CD4-positive, CD25-positive, alpha-beta regulatory T cell (primary cell): Measurements from ENCODE around the gene MIEF1. TPM values are rescaled to one million over a fixed set of nuclear protein-coding genes. Genes with fewer than 3 reads are reported as not detected.
"Not testable (repeated sequence)": the region's sequence is repeated elsewhere in the genome, so short reads cannot be mapped to it uniquely, and the experiment has no call there.

Experiments
- ATAC-seq, 2 donors: fragments of 150-1000 bp; cut with Tn5 transposase; one replicate each; pipeline ENCODE4 v1.10.0; 2021; ENCODE audit warnings: low read depth in 2 of 2, moderate number of reproducible peaks in 2 of 2, moderate library complexity in 1 of 2
- DNase-seq, 3 donors: peaks; one replicate each; pipeline versions ENCODE4 v3.0.0 to v3.0.0-alpha.2; 2012 to 2022; ENCODE audit warnings: mixed read lengths in 1 of 3
- H3K27ac ChIP-seq: one replicate; pipeline ENCODE4 v1.7.0; 2013; ENCODE audit warnings: mild to moderate bottlenecking, low read length; ENCODE audit not compliant: insufficient read depth, poor library complexity, severe bottlenecking
- H3K27me3 ChIP-seq: one replicate; pipeline ENCODE4 v1.7.0; 2013; ENCODE audit warnings: low read length; ENCODE audit not compliant: control insufficient read depth, insufficient read depth
- H3K36me3 ChIP-seq: one replicate; pipeline ENCODE4 v1.7.0; 2013; ENCODE audit warnings: mild to moderate bottlenecking, low read length, moderate library complexity; ENCODE audit not compliant: control insufficient read depth, insufficient read depth
- H3K4me1 ChIP-seq: 2 replicates; pipeline ENCODE4 v1.7.0; 2013; ENCODE audit warnings: mild to moderate bottlenecking, low read length; ENCODE audit not compliant: insufficient read depth, control insufficient read depth, poor library complexity, severe bottlenecking
- H3K4me3 ChIP-seq: one replicate; pipeline ENCODE4 v1.7.0; 2013; ENCODE audit warnings: low read depth, mild to moderate bottlenecking, low read length, moderate library complexity
- H3K9me3 ChIP-seq, 2 experiments: 1 replicate in 1 of 2; 2 replicates in 1 of 2; pipeline ENCODE4 v1.7.0; 2013; ENCODE audit warnings: low read length in 2 of 2, mild to moderate bottlenecking in 1 of 2, moderate library complexity in 1 of 2; ENCODE audit not compliant: control insufficient read depth in 2 of 2
- H3K27ac Mint-ChIP-seq, 3 donors: one replicate each; pipeline ENCODE4 v1.8.0; 2020 to 2022; ENCODE audit warnings: mild to moderate bottlenecking in 3 of 3, mixed read lengths in 3 of 3, moderate library complexity in 2 of 3
- H3K27me3 Mint-ChIP-seq: one replicate; pipeline ENCODE4 v1.8.0; 2022; ENCODE audit warnings: mild to moderate bottlenecking, mixed read lengths
- H3K36me3 Mint-ChIP-seq: one replicate; pipeline ENCODE4 v1.8.0; 2020; ENCODE audit warnings: mixed read lengths
- H3K4me1 Mint-ChIP-seq, 4 donors: one replicate each; pipeline ENCODE4 v1.8.0; 2020 to 2022; ENCODE audit warnings: mixed read lengths in 4 of 4, mild to moderate bottlenecking in 1 of 4
- H3K4me3 Mint-ChIP-seq, 4 donors: one replicate each; pipeline ENCODE4 v1.8.0; 2020 to 2022; ENCODE audit warnings: mild to moderate bottlenecking in 4 of 4, mixed read lengths in 4 of 4, moderate library complexity in 3 of 4
- H3K9me3 Mint-ChIP-seq, 7 donors: one replicate each; pipeline ENCODE4 v1.8.0; 2020 to 2022; ENCODE audit warnings: mixed read lengths in 7 of 7, mild to moderate bottlenecking in 3 of 7, moderate library complexity in 2 of 7
- polyA plus RNA-seq, 4 donors: library from polyadenylated mRNA; unstranded; fragments of 300-500 nt; fragmentation: Illumina TruSeq; gene quantifications; one replicate each; pipeline ENCODE4 v1.2.3, GENCODE V29; 2021
- total RNA-seq: library from RNA; stranded (reverse); gene quantifications from one replicate; pipeline ENCODE4 v1.2.3, GENCODE V29; 2022

The MIEF1 gene
- total and polyA plus RNA-seq, 5 donors from 2014 or later = 16.0 to 39.8 (median 28.9) TPM

GRCh38 chr22:39503630-39504029 is 1.5 kb downstream of the MIEF1 start:
- Mint-ChIP-seq H3K36me3 (peaks cover 28% of the 10 kb centered on the region), H3K27me3 (no peaks in the 10 kb centered on the region), H3K9me3 (peaks cover 0 to 2% (median 0%) of the 10 kb centered on the region in 7 donors), H3K27ac (peak overlapping the region in 1 of 3 donors; percentile 91), H3K4me1 (peaks cover 5 to 52% (median 36%) of the 10 kb centered on the region in 4 donors), H3K4me3 (peak overlapping the region; percentile 88 to 99 (median 96))
- ATAC-seq (no peak), DNase-seq (no peak)
- Histone ChIP-seq H3K27ac (no peak overlapping the region), H3K27me3 (no peaks in the 10 kb centered on the region), H3K36me3 (peaks cover 42% of the 10 kb centered on the region), H3K4me1 (peaks cover 35% of the 10 kb centered on the region), H3K4me3 (peak overlapping the region; percentile 90), H3K9me3 (no peaks in the 10 kb centered on the region)

DNA sequence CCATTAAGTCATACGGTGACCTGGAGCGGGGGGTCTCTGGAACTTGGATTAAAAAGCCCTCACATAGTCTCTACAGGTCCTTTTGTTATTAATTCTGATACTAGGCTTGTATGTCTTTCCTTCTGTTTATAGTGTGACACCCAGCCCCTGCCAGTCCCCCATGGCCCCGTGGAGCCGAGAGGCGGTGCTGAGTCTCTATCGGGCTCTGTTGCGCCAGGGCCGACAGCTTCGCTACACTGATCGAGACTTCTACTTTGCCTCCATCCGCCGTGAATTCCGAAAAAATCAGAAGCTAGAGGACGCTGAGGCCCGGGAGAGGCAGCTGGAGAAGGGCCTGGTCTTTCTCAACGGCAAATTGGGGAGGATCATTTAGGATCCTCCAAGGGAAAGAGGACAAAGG is 2.0 kb downstream of the MIEF1 start:
- Mint-ChIP-seq H3K27ac (peak overlapping the region in 1 of 3 donors; percentile 91), H3K36me3 (peaks cover 29% of the 10 kb centered on the region), H3K4me3 (peak overlapping the region; percentile 21 to 97 (median 91)), H3K27me3 (no peaks in the 10 kb centered on the region), H3K9me3 (peaks cover 0 to 2% (median 0%) of the 10 kb centered on the region in 7 donors), H3K4me1 (peaks cover 6 to 54% (median 37%) of the 10 kb centered on the region in 4 donors)
- peaks cover 46% of the 10 kb centered on the region for H3K36me3 ChIP-seq
- H3K4me1 ChIP-seq = peaks cover 35% of the 10 kb centered on the region
- DNase-seq (no peak), ATAC-seq (no peak)
- no peaks in the 10 kb centered on the region for H3K27me3 ChIP-seq
- H3K9me3 ChIP-seq = no peaks in the 10 kb centered on the region
- no peak overlapping the region for H3K27ac ChIP-seq
- H3K4me3 ChIP-seq = peak overlapping the region; percentile 90

- DNase-seq, H3K4me3 ChIP-seq, H3K4me3 Mint-ChIP-seq, H3K9me3 Mint-ChIP-seq, ATAC-seq, H3K27me3 ChIP-seq, H3K27ac ChIP-seq, H3K9me3 ChIP-seq, H3K27me3 Mint-ChIP-seq: not testable (repeated sequence)
- H3K36me3 Mint-ChIP-seq = peaks cover 46% of the 10 kb centered on the region
- H3K27ac Mint-ChIP-seq = peak overlapping the region in 2 of 3 donors; percentile 32 to 52
- Histone ChIP-seq H3K4me1 (peaks cover 31% of the 10 kb centered on the region), H3K36me3 (peaks cover 72% of the 10 kb centered on the region)
- H3K4me1 Mint-ChIP-seq = peaks cover 13 to 61% (median 42%) of the 10 kb centered on the region in 4 donors
These were observed 4.9 kb downstream of the MIEF1 start for GRCh38 chr22:39507021-39507420.

DNA sequence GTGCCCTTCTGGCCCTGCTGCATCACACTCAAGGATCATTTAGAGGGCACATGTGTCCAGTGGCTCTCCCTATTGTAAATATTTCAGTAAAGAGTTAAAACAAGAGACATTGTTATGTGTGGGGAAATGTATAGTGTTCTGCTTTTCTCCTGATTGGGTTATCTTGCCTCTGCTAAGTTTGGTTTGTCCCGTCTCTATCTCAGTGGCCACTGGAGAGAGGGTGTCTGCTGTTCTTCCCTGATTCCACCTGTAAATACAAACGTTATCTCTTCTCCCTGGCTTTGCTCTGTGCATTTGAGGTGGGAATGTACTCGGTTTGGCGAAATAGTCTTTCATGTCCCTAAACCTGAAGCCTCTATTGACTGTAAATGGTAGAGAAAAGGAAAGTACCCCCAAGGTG is 6.3 kb downstream of the MIEF1 start:
- H3K9me3 Mint-ChIP-seq = peaks cover 0 to 1% (median 0%) of the 10 kb centered on the region in 7 donors
- peak overlapping the region in 2 of 3 donors; percentile 46 to 77 for H3K27ac Mint-ChIP-seq
- Histone ChIP-seq H3K27ac (no peak overlapping the region), H3K36me3 (peaks cover 84% of the 10 kb centered on the region), H3K4me1 (peaks cover 19% of the 10 kb centered on the region), H3K9me3 (no peaks in the 10 kb centered on the region), H3K27me3 (no peaks in the 10 kb centered on the region), H3K4me3 (no peak overlapping the region)
- H3K27me3 Mint-ChIP-seq = no peaks in the 10 kb centered on the region
- ATAC-seq (no peak), DNase-seq (no peak)
- peaks cover 13 to 50% (median 37%) of the 10 kb centered on the region in 4 donors for H3K4me1 Mint-ChIP-seq
- H3K36me3 Mint-ChIP-seq = peaks cover 52% of the 10 kb centered on the region
- H3K4me3 Mint-ChIP-seq = peak overlapping the region in 2 of 4 donors; percentile 67 to 77

- no peak overlapping the region for H3K4me3 Mint-ChIP-seq
- H3K9me3 Mint-ChIP-seq = peaks cover 0 to 1% (median 0%) of the 10 kb centered on the region in 7 donors
- peaks cover 17 to 41% (median 32%) of the 10 kb centered on the region in 4 donors for H3K4me1 Mint-ChIP-seq
- peak overlapping the region in 2 of 3 donors; percentile 34 to 46 for H3K27ac Mint-ChIP-seq
- H3K36me3 ChIP-seq = peaks cover 88% of the 10 kb centered on the region
- no peaks in the 10 kb centered on the region for H3K9me3 ChIP-seq
- no peaks in the 10 kb centered on the region for H3K27me3 ChIP-seq
- H3K27me3 Mint-ChIP-seq = no peaks in the 10 kb centered on the region
- peaks cover 58% of the 10 kb centered on the region for H3K36me3 Mint-ChIP-seq
- no peak for ATAC-seq
- no peak for DNase-seq
- no peak overlapping the region for H3K4me3 ChIP-seq
- peaks cover 6% of the 10 kb centered on the region for H3K4me1 ChIP-seq
- no peak overlapping the region for H3K27ac ChIP-seq
These were observed 8.5 kb downstream of the MIEF1 start for GRCh38 chr22:39510529-39511149.

- Histone ChIP-seq H3K9me3 (no peaks in the 10 kb centered on the region), H3K27me3 (no peaks in the 10 kb centered on the region), H3K36me3 (peaks cover 82% of the 10 kb centered on the region), H3K4me3 (no peak overlapping the region), H3K27ac (no peak overlapping the region), H3K4me1 (peaks cover 1% of the 10 kb centered on the region)
- peaks cover 17 to 36% (median 31%) of the 10 kb centered on the region in 4 donors for H3K4me1 Mint-ChIP-seq
- DNase-seq (no peak), ATAC-seq (no peak)
- H3K27me3 Mint-ChIP-seq = no peaks in the 10 kb centered on the region
- peaks cover 52% of the 10 kb centered on the region for H3K36me3 Mint-ChIP-seq
- H3K27ac Mint-ChIP-seq = no peak overlapping the region
- no peak overlapping the region for H3K4me3 Mint-ChIP-seq
- H3K9me3 Mint-ChIP-seq = peaks cover 0 to 1% (median 0%) of the 10 kb centered on the region in 7 donors
These were observed 9.1 kb downstream of the MIEF1 start for GRCh38 chr22:39511226-39511625.

GRCh38 chr22:39512026-39512425 is 9.9 kb downstream of the MIEF1 start:
- Mint-ChIP-seq H3K4me1 (peaks cover 17 to 29% (median 25%) of the 10 kb centered on the region in 4 donors), H3K27ac (peak overlapping the region in 2 of 3 donors; percentile 15 to 56), H3K36me3 (peaks cover 45% of the 10 kb centered on the region), H3K4me3 (no peak overlapping the region), H3K9me3 (peaks cover 0 to 1% (median 0%) of the 10 kb centered on the region in 7 donors), H3K27me3 (no peaks in the 10 kb centered on the region)
- Histone ChIP-seq H3K27ac (no peak overlapping the region), H3K4me3 (no peak overlapping the region), H3K9me3 (no peaks in the 10 kb centered on the region), H3K27me3 (no peaks in the 10 kb centered on the region), H3K36me3 (peaks cover 77% of the 10 kb centered on the region), H3K4me1 (no peaks in the 10 kb centered on the region)
- ATAC-seq = no peak
- no peak for DNase-seq

- no peaks in the 10 kb centered on the region for H3K9me3 ChIP-seq
- peaks cover 64% of the 10 kb centered on the region for H3K36me3 ChIP-seq
- H3K27ac ChIP-seq = no peak overlapping the region
- Mint-ChIP-seq H3K9me3 (peaks cover 0 to 1% (median 0%) of the 10 kb centered on the region in 7 donors), H3K4me1 (peaks cover 11 to 25% (median 21%) of the 10 kb centered on the region in 4 donors), H3K4me3 (no peak overlapping the region), H3K27ac (peak overlapping the region in 2 of 3 donors; percentile 36 to 38), H3K27me3 (no peaks in the 10 kb centered on the region), H3K36me3 (peaks cover 38% of the 10 kb centered on the region)
- H3K27me3 ChIP-seq = no peaks in the 10 kb centered on the region
- no peak for DNase-seq
- no peak overlapping the region for H3K4me3 ChIP-seq
- ATAC-seq = no peak
- peaks cover under 1% of the 10 kb centered on the region for H3K4me1 ChIP-seq
These were observed 11.7 kb downstream of the MIEF1 start for GRCh38 chr22:39513791-39514190.
